ENCODE measurements around the gene KCNIP1. TPM values are rescaled to one million over a fixed set of nuclear protein-coding genes. Genes with fewer than 3 reads are reported as not detected.

Gene KCNIP1
- total RNA-seq, 1 experiment from 2014 or later: not detected

GRCh38 chr5:170498811-170499351 lies 4.9 kb upstream of the KCNIP1 start:
- Mint-ChIP-seq H3K27me3 (ENCODE audit: unreplicated experiment) (peaks cover 98% of the 10 kb centered on the region), H3K4me1 (ENCODE audit: low read depth, unreplicated experiment) (peaks cover 14% of the 10 kb centered on the region), H3K36me3 (ENCODE audit: insufficient read depth, unreplicated experiment) (peaks cover 5% of the 10 kb centered on the region), H3K4me3 (ENCODE audit: low read depth, unreplicated experiment) (no peak overlapping the region), H3K27ac (ENCODE audit: unreplicated experiment) (no peak overlapping the region), H3K9me3 (ENCODE audit: low read depth, unreplicated experiment) (no peaks in the 10 kb centered on the region)
- BruUV-seq (replicated peaks): no TSS peak
- no peak for TF ChIP-seq CTCF (IDR thresholded peaks at IDR 0.05; ENCODE audit: unreplicated experiment)
- DNase-seq: no peak
- CTCF ChIA-PET: interaction anchor here (0.6 kb wide), 1 partner anchor 14 kb away, joined by 7 read pairs; no protein-coding TSS in a partner anchor
- intact Hi-C loops (cut with micrococcal nuclease; ENCODE audit: unreplicated experiment): no loop called here

GRCh38 chr5:170499621-170500020 lies 4.2 kb upstream of the KCNIP1 start:
- no peak for DNase-seq
- H3K4me3 Mint-ChIP-seq (ENCODE audit: low read depth, unreplicated experiment): no peak overlapping the region
- no peaks in the 10 kb centered on the region for H3K9me3 Mint-ChIP-seq (ENCODE audit: low read depth, unreplicated experiment)
- no peak overlapping the region for H3K27ac Mint-ChIP-seq (ENCODE audit: unreplicated experiment)
- intact Hi-C loops (cut with micrococcal nuclease; ENCODE audit: unreplicated experiment): no loop called here
- TF ChIP-seq CTCF (IDR thresholded peaks at IDR 0.05; ENCODE audit: unreplicated experiment): no peak
- peaks cover 5% of the 10 kb centered on the region for H3K36me3 Mint-ChIP-seq (ENCODE audit: insufficient read depth, unreplicated experiment)
- CTCF ChIA-PET: interaction anchor here (1.1 kb wide), 2 partner anchors 10 to 103 kb away, joined by 3 read pairs; no protein-coding TSS in a partner anchor
- H3K27me3 Mint-ChIP-seq (ENCODE audit: unreplicated experiment): peaks cover 98% of the 10 kb centered on the region
- peaks cover 14% of the 10 kb centered on the region for H3K4me1 Mint-ChIP-seq (ENCODE audit: low read depth, unreplicated experiment)
- BruUV-seq (replicated peaks): no TSS peak

GRCh38 chr5:170501361-170501760 lies 2.5 kb upstream of the KCNIP1 start:
- Mint-ChIP-seq H3K9me3 (ENCODE audit: low read depth, unreplicated experiment) (no peaks in the 10 kb centered on the region), H3K27me3 (ENCODE audit: unreplicated experiment) (peaks cover 100% of the 10 kb centered on the region), H3K27ac (ENCODE audit: unreplicated experiment) (no peak overlapping the region), H3K4me1 (ENCODE audit: low read depth, unreplicated experiment) (peaks cover 14% of the 10 kb centered on the region), H3K36me3 (ENCODE audit: insufficient read depth, unreplicated experiment) (peaks cover 5% of the 10 kb centered on the region), H3K4me3 (ENCODE audit: low read depth, unreplicated experiment) (no peak overlapping the region)
- DNase-seq: no peak
- intact Hi-C loops (cut with micrococcal nuclease; ENCODE audit: unreplicated experiment): no loop called here
- CTCF ChIA-PET: no interaction called here
- TF ChIP-seq CTCF (IDR thresholded peaks at IDR 0.05; ENCODE audit: unreplicated experiment): no peak
- BruUV-seq (replicated peaks): no TSS peak

- Mint-ChIP-seq H3K27ac (ENCODE audit: unreplicated experiment) (no peak overlapping the region), H3K4me1 (ENCODE audit: low read depth, unreplicated experiment) (peaks cover 14% of the 10 kb centered on the region), H3K9me3 (ENCODE audit: low read depth, unreplicated experiment) (no peaks in the 10 kb centered on the region), H3K4me3 (ENCODE audit: low read depth, unreplicated experiment) (no peak overlapping the region), H3K27me3 (ENCODE audit: unreplicated experiment) (peaks cover 95% of the 10 kb centered on the region), H3K36me3 (ENCODE audit: insufficient read depth, unreplicated experiment) (peaks cover 5% of the 10 kb centered on the region)
- DNase-seq: no peak
- no TSS peak for BruUV-seq (replicated peaks)
- CTCF ChIA-PET: no interaction called here
- intact Hi-C loops (cut with micrococcal nuclease; ENCODE audit: unreplicated experiment): no loop called here
- no peak for TF ChIP-seq CTCF (IDR thresholded peaks at IDR 0.05; ENCODE audit: unreplicated experiment)
Observed at GRCh38 chr5:170501931-170502330, 1.9 kb upstream of the KCNIP1 start.
